COLO668 (cell line): ENCODE data around the gene DNER.
"Not testable (repeated sequence)": the region's sequence is repeated elsewhere in the genome, so short reads cannot be mapped to it uniquely, and the experiment has no call there.

ENCODE experiments used
- DNase-seq: peaks from one replicate; lab custom pipeline; 2025; ENCODE audit not compliant: unreplicated experiment; lab: John Stamatoyannopoulos, UW

Gene DNER

GRCh38 chr2:229718057-229718456 is 3.7 kb upstream of the DNER start:
- no peak for DNase-seq

- DNase-seq, result peak; percentile 65
These were observed 1.6 kb upstream of the DNER start for GRCh38 chr2:229715895-229716507.

- peak; percentile 49 for DNase-seq
These were observed 584 bp upstream of the DNER start for GRCh38 chr2:229714736-229715541.

- DNase-seq, result peak; percentile 77
These were observed 830 bp downstream of the DNER start for GRCh38 chr2:229713371-229714079.

- no peak for DNase-seq
These were observed 2.2 kb downstream of the DNER start for GRCh38 chr2:229712136-229712535.

GRCh38 chr2:229708335-229708734 is 6.0 kb downstream of the DNER start:
- DNase-seq, result no peak

- DNase-seq, result no peak
These were observed 10.3 kb downstream of the DNER start for GRCh38 chr2:229703909-229704630.

GRCh38 chr2:229701716-229702115 is 12.6 kb downstream of the DNER start:
- DNase-seq, result no peak

- no peak for DNase-seq
These were observed 13.3 kb downstream of the DNER start for GRCh38 chr2:229701062-229701461.

- no peak for DNase-seq
These were observed 18.4 kb downstream of the DNER start for GRCh38 chr2:229695961-229696360.

GRCh38 chr2:229693845-229694244 is 20.5 kb downstream of the DNER start:
- DNase-seq, result not testable (repeated sequence)

- no peak for DNase-seq
These were observed 22.7 kb downstream of the DNER start for GRCh38 chr2:229691631-229692030.

- DNase-seq, result no peak
These were observed 25.0 kb downstream of the DNER start for GRCh38 chr2:229689307-229689839.

- no peak for DNase-seq
These were observed 26.2 kb downstream of the DNER start for GRCh38 chr2:229688141-229688540.

- DNase-seq, result peak; percentile 37
These were observed 28.0 kb downstream of the DNER start for GRCh38 chr2:229686122-229686919.

- DNase-seq, result no peak
These were observed 29.3 kb downstream of the DNER start for GRCh38 chr2:229684942-229685562.

GRCh38 chr2:229679393-229680125 is 34.8 kb downstream of the DNER start:
- DNase-seq, result no peak

- no peak for DNase-seq
These were observed 38.8 kb downstream of the DNER start for GRCh38 chr2:229675569-229675968.
